ENCODE measurements around the gene FOXP4. TPM values are rescaled to one million over a fixed set of nuclear protein-coding genes. Genes with fewer than 3 reads are reported as not detected.
A peak's percentile ranks its signal among the peaks of the same experiment; 100 is the strongest.

FOXP4 gene
- total RNA-seq, 1 experiment from 2014 or later, result 2.3 TPM

DNA sequence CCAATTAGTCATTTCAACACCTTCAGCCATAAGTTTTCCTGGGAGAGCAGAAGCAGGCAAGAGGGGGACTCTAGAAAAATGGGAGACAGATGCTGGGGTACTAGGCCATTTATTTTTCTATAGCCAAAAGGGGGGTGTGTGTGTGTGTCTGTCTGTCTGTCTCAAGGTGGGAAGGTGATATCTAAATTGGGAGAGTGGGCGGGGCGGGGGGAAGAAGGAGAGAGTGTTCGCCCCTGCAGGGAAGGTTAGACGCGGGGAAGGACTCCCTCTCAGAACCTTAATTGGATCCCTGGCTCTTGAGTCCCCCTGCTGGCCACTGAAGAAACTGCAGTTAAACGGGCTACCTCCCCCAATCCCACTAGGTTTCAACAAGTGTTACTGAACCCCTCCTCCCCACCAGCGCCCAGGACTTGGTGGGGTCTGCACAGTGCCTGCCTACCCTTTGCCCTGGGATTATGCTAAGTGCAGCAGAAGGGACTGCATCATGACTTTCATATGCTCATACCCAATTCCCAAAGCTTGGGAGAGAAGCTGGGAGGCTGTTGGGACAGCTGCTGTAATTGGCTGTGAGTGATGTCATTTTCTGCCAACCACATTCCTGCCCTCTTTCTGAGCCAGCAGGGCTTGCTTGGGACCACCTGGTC lies 45.8 kb downstream of the FOXP4 start:
- in situ Hi-C loops (cut with HindIII; ENCODE audit: low sequenced_read_pairs), result no loop called here
- peak; percentile 73 for DNase-seq (ENCODE audit: low spot score)

- no peak for DNase-seq (ENCODE audit: low spot score)
- in situ Hi-C loops (cut with HindIII; ENCODE audit: low sequenced_read_pairs), result no loop called here
Observed at GRCh38 chr6:41593406-41593805, 47.2 kb downstream of the FOXP4 start.

DNA sequence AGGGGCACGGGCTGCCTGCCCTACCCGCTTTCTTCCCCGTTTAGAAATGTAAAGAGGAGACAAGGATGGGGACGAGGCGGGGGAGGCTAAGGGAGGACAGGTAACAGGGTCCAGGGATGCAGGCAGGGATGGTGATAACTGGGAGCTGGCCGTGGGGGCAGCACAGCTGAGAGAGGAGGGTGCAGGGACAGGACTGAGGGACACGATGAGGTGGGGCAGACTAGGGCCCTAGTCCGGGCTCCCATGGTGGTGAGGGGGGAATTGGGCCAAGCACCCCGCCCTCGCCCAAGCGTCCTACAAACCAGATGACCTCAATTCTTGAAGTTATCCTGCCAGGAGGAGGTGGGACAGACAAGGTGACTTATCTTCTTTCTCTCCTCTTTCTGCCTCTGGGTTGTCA lies 47.7 kb downstream of the FOXP4 start:
- in situ Hi-C loops (cut with HindIII; ENCODE audit: low sequenced_read_pairs), result no loop called here
- DNase-seq (ENCODE audit: low spot score), result no peak

DNA sequence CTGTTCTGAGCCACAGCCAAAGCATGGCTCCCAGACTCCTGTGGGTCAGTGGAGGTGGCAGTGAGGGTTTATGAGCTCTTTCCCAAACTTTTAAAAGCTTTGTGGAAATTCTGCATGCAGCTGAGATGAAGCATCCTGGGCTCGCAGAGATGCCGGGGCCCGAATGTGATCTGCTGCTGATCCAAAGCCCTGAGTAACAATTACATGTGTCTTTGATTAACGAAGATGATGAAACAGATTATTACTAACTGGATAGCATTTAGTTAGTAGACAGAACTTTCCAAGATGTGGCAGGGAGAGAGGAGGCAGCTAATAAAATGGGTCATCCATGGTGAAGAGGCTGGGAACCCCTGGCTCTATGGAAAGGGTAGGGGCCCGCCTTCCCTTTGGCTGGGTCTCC lies 48.1 kb downstream of the FOXP4 start:
- in situ Hi-C loops (cut with HindIII; ENCODE audit: low sequenced_read_pairs), result no loop called here
- DNase-seq (ENCODE audit: low spot score), result no peak

DNA sequence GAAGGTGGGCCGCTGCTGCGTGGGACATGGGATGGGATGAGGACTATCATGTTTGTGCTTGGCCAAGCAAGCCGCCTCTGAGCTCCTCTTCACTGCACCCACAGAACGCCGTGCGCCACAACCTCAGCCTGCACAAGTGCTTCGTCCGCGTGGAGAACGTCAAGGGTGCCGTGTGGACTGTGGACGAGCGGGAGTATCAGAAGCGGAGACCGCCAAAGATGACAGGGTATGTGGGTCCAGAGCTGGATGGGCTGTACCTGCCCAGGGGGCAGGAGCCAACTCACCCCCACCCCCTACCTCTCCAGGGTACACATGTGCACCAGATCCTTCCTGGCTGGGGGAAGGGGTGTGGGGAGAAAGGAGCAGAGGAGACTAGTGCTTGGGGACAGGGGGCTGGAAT lies 48.6 kb downstream of the FOXP4 start:
- in situ Hi-C loops (cut with HindIII; ENCODE audit: low sequenced_read_pairs), result no loop called here
- DNase-seq (ENCODE audit: low spot score), result no peak

DNA sequence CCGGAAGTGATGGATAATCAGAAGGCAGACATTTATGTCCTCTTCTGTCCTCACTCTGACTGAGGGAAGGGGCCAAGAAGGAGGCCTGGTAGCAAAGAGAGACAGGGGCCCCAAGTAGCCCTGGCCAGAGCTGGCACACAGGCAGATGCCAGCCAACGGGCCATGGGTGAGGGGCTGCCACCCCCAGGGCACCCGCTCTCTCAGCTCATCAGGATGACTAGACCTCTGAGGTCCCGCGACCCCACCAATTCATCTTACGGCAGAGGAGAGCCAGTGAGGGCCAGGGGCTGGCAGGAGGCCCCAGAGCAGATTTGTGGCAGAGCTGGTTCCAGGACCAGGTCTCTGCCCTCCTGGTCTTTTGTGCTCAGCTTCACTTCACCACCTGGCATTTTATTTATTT lies 49.0 kb downstream of the FOXP4 start:
- DNase-seq (ENCODE audit: low spot score), result no peak
- in situ Hi-C loops (cut with HindIII; ENCODE audit: low sequenced_read_pairs), result no loop called here

DNA sequence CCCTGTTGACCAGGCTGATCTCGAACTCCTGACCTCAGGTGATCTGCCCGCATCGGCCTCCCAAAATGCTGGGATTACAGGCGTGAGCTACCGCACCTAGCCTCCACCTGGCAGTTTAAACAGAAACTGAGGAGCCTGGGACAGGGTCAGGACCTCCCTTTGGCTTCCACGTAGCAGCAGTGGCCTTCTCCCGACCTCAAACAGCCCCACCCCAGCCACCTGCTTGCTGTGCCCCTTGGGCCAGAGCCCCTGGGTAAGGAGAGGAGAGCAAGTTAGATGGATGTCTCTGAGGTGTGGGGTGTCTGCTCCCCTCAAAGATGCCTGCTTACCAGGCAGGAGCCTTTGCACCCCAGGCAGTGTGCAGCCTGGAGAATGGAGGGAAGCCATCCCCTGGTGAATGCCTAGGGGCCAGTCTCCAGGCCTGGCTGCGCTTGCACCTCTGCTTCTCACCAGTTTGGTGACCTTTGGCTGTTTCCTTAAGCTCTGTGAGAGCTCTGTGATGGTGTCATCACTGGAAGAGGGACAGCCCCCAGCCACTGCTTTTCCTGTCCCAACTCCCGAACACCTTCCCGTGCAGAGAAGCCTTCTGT lies 50.0 kb downstream of the FOXP4 start:
- in situ Hi-C loops (cut with HindIII; ENCODE audit: low sequenced_read_pairs), result no loop called here
- DNase-seq (ENCODE audit: low spot score), result no peak

DNA sequence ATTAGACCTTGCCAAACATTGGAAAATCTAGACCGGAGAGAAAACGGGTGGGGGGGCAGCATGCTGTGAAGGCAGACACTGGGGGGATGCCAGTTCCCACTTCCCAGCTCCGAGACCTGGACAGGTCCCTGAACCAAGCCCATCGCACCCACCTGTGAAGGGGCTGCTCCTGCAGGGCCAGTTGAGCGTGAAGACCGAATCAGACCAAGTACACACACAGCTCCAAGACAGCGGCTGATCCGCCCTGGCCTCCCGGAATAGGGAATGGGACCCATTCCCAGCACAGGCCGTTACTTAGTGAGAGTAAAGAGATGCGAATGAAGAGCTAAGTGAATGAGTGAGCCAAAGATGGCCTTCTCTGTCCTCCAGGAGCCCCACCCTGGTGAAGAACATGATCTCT lies 50.6 kb downstream of the FOXP4 start:
- in situ Hi-C loops (cut with HindIII; ENCODE audit: low sequenced_read_pairs), result no loop called here
- DNase-seq (ENCODE audit: low spot score), result no peak

GRCh38 chr6:41597246-41598000 lies 51.2 kb downstream of the FOXP4 start:
- in situ Hi-C loops (cut with HindIII; ENCODE audit: low sequenced_read_pairs), result no loop called here
- DNase-seq (ENCODE audit: low spot score), result no peak

GRCh38 chr6:41598670-41599014 lies 52.5 kb downstream of the FOXP4 start:
- DNase-seq (ENCODE audit: low spot score), result no peak
- in situ Hi-C loops (cut with HindIII; ENCODE audit: low sequenced_read_pairs), result no loop called here

GRCh38 chr6:41599015-41599851 lies 53.1 kb downstream of the FOXP4 start:
- in situ Hi-C loops (cut with HindIII; ENCODE audit: low sequenced_read_pairs), result no loop called here
- DNase-seq (ENCODE audit: low spot score), result no peak

DNA sequence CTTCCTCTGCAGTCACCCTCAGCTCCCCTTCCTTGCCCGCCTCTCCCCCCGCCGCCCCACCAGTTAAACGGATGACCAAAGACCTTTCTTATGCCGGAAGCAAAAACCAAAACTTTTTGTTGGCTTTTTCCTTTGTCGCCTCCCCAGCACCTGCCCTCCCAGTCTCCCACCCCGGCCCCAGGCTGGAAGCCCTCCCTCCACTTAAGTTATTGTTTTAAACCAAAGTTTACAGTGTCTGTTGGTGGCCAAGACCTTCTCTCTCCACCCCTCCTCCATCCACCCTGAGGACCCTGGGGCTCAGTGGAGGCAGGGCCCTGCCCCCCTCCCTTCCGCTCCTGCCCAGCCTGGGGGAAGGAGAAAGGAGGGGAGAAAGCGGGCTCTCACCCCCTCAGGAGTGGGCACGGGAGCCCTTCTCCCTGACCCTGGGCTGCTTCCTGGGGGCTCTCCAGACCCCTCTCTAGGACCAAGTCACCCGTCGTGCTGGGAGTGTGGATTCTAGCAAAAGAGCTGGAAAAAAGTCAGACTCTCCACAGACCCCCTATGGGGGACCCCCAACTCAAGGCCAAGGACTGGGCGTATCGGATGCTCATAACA lies 53.8 kb downstream of the FOXP4 start:
- in situ Hi-C loops (cut with HindIII; ENCODE audit: low sequenced_read_pairs), result no loop called here

GRCh38 chr6:41600499-41601247 lies 54.5 kb downstream of the FOXP4 start:
- in situ Hi-C loops (cut with HindIII; ENCODE audit: low sequenced_read_pairs), result no loop called here
- no peak for DNase-seq (ENCODE audit: low spot score)

More for the DNA sequence above, 53.8 kb downstream of the FOXP4 start:
- DNase-seq (ENCODE audit: low spot score), result no peak

GRCh38 chr6:41601248-41601549 lies 55.0 kb downstream of the FOXP4 start:
- in situ Hi-C loops (cut with HindIII; ENCODE audit: low sequenced_read_pairs), result no loop called here
- no peak for DNase-seq (ENCODE audit: low spot score)

DNA sequence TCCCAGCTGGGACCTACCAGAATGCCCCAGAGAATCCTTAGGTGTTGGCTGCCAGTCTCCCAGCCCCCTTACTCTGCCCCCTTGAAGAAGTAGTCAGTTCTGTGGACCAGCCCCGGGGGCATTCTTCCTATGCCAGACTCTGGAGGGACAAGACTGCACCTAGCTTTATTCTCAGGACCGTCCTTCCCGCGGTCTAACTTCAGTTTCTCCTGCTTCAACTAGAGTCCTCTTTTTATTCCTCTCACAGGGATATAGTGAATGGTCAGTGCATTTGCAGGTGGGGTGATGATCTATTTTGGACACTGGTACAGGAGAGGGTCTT lies 56.2 kb downstream of the FOXP4 start:
- in situ Hi-C loops (cut with HindIII; ENCODE audit: low sequenced_read_pairs), result no loop called here
- no peak for DNase-seq (ENCODE audit: low spot score)

DNA sequence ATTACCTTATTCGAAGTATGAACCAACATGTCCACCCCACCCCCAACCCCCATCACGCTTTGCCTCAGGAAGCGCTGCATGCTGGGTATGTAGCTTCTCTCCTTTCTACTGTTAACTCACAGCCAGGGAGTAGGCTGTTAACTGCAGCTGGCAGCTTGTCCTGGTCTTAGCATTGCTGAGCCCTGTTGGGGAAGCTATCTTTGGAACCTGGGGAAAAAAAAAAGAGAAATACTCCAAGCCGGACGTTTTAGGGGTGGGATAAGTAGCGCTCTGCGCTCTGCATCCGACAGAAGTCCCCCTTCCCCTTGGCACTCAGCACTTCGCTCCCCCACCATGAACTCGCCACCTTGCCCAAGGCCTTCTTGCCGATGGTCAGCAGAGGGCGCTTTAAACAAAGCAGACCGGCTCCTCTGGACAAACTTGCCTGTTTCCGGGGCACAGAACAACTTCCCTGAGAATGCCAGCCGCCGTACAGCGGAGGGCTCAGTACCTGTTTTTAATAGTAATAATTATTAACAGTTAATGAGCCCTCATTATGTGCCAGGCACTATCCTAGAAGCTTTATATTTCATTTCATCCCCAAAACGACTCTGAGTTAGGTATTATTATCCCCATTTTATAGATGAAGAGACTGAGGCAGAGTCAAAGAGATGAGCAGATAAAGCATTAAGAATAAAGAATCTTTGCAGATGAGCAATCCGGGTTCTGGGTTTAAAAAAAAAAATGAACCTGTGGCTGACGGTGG lies 56.9 kb downstream of the FOXP4 start:
- DNase-seq (ENCODE audit: low spot score), result peak; percentile 80
- in situ Hi-C loops (cut with HindIII; ENCODE audit: low sequenced_read_pairs), result no loop called here

DNA sequence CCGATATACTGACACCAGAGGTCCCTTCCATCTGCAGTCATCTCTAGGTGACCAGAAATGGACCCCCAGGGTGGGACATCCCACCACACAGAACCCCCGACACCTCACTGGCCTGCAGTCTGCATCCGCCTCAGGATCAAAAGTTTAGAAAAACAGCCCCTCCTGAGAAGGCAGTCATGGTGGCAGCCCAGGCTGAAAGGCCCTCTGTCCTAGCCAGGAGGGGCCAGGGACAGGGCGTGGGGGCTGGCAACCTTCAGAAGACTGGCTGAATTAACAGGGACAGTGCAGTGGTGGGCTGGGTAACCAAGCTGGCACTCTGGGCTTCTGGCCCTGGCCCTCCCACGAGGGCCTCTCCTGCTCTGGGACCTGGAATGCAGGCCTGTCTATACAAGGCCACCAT lies 57.8 kb downstream of the FOXP4 start:
- in situ Hi-C loops (cut with HindIII; ENCODE audit: low sequenced_read_pairs), result no loop called here
- DNase-seq (ENCODE audit: low spot score), result no peak

DNA sequence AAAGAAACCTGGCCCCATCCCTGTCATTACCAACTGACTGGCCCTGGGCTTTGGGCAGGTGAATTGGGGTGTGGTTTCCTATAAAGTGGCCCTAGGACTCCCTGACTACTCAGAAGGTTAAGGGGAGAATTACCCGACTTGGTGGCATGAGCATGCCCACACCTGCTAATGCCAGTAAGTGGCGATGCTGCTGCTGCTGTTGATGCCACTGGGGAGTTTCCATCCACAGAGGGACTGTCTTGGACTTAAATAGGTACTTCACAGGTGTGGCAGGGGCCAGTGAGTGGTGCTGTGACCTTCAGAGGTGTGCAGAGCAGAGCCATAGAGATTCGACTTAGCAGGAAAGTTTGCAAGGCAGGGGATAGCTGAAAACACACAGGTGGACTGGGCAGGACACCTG lies 59.5 kb downstream of the FOXP4 start:
- no peak for DNase-seq (ENCODE audit: low spot score)
- in situ Hi-C loops (cut with HindIII; ENCODE audit: low sequenced_read_pairs), result no loop called here

DNA sequence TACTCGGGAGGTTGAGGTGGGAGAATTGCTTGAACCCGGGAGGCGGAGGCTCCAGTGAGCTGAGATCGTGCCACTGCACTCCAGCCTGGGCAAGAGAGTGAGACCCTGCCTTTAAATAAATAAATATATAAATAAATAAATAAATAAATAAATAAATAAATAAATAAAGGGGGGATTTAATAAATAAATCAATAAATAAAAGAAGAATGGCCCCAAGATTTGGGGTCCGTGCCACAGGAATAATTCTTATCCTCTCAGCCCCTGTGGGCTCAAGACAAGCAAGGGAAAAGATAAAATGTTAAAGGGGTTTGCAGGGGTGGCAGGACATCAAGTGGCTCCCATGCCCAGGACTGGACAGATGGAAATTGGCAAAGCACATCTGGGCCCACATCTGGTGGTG lies 60.9 kb downstream of the FOXP4 start:
- DNase-seq (ENCODE audit: low spot score), result no peak
- in situ Hi-C loops (cut with HindIII; ENCODE audit: low sequenced_read_pairs), result no loop called here

Data from G401 (cell line).